GM19395 (cell line): ENCODE data around the gene PCDHGB3.
"Not testable (repeated sequence)": the region's sequence is repeated elsewhere in the genome, so short reads cannot be mapped to it uniquely, and the experiment has no call there.

ENCODE experiments used
- ATAC-seq: cut with Tn5 transposase; IDR thresholded peaks from one replicate; pipeline ENCODE4 v1.9.1; 2021; ENCODE audit warnings: mild to moderate bottlenecking, moderate library complexity; ENCODE audit not compliant: unreplicated experiment

Gene PCDHGB3

DNA sequence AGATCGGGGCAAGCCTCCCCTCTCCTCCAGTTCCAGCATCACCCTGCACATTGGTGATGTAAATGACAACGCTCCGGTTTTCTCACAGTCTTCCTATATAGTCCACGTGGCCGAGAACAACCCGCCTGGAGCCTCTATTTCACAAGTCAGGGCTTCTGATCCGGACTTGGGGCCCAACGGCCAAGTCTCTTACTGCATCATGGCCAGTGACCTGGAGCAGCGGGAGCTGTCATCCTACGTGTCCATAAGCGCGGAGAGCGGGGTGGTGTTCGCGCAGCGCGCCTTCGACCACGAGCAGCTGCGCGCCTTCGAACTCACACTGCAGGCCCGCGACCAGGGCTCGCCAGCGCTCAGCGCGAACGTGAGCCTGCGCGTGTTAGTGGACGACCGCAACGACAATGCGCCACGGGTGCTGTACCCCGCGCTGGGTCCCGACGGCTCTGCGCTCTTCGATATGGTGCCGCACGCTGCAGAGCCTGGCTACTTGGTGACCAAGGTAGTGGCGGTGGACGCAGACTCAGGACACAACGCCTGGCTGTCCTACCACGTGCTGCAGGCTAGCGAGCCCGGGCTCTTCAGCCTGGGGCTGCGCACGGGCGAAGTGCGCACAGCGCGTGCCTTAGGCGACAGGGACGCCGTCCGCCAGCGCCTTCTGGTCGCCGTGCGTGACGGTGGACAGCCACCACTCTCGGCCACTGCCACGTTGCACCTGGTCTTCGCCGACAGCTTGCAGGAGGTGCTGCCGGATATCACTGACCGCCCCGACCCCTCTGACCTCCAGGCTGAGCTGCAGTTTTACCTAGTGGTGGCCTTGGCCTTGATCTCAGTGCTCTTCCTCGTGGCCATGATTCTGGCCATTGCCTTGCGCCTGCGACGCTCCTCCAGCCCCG is 19.4 kb downstream of the PCDHGB3 start:
- ATAC-seq = no peak

DNA sequence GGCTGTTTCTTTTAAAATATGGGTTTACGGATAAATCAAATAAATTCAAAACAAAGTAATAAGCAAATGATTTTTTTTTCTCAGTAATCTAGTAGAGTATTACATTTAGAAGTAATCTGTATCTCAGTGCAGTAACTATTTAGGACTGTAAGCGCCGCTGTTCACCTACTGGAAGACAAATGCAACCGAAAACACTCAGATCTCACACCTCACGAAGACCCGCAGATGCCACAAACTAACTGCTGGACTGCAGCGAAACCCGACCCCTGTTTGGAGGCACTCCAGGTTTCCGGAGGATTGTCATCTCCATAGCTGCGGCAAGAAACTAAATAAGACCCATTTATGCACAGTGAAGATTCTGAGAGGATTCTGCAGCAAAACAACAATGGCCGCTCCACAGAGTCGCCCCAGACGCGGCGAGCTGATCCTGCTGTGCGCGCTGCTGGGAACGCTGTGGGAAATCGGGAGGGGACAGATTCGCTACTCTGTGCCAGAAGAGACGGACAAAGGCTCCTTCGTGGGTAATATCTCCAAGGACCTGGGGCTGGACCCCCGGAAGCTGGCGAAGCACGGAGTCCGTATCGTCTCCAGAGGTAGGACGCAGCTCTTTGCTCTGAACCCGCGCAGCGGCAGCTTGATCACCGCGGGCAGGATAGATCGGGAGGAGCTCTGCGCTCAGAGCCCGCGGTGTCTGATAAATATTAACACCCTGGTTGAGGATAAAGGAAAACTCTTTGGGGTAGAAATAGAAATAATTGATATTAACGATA is 22.6 kb downstream of the PCDHGB3 start, which contains the start of gene PCDHGA8:
PCDHGA8 (plus strand) TSS at position 205 of the 770 bp plus-strand sequence; CDS start at position 386, 181 bp downstream.
- no peak for ATAC-seq

DNA sequence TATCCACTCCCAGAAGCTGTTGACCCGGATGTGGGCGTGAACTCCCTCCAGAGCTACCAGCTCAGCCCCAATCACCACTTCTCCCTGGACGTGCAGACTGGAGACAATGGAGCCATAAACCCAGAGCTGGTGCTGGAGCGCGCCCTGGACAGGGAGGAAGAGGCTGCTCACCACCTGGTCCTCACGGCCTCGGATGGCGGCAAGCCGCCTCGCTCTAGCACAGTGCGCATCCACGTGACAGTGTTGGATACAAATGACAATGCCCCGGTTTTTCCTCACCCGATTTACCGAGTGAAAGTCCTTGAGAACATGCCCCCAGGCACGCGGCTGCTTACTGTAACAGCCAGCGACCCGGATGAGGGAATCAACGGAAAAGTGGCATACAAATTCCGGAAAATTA is 23.2 kb downstream of the PCDHGB3 start:
- ATAC-seq = no peak

DNA sequence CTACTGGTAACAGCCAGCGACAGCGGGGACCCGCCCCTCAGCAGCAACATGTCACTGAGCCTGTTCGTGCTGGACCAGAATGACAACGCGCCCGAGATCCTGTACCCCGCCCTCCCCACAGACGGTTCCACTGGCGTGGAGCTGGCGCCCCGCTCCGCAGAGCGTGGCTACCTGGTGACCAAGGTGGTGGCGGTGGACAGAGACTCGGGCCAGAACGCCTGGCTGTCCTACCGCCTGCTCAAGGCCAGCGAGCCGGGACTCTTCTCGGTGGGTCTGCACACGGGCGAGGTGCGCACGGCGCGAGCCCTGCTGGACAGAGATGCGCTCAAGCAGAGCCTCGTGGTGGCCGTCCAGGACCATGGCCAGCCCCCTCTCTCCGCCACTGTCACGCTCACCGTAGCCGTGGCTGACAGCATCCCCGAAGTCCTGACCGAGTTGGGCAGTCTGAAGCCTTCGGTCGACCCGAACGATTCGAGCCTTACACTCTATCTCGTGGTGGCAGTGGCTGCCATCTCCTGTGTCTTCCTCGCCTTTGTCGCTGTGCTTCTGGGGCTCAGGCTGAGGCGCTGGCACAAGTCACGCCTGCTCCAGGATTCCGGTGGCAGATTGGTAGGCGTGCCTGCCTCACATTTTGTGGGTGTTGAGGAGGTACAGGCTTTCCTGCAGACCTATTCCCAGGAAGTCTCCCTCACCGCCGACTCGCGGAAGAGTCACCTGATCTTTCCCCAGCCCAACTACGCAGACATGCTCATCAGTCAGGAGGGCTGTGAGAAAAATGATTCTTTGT is 24.6 kb downstream of the PCDHGB3 start:
- not testable (repeated sequence) for ATAC-seq

DNA sequence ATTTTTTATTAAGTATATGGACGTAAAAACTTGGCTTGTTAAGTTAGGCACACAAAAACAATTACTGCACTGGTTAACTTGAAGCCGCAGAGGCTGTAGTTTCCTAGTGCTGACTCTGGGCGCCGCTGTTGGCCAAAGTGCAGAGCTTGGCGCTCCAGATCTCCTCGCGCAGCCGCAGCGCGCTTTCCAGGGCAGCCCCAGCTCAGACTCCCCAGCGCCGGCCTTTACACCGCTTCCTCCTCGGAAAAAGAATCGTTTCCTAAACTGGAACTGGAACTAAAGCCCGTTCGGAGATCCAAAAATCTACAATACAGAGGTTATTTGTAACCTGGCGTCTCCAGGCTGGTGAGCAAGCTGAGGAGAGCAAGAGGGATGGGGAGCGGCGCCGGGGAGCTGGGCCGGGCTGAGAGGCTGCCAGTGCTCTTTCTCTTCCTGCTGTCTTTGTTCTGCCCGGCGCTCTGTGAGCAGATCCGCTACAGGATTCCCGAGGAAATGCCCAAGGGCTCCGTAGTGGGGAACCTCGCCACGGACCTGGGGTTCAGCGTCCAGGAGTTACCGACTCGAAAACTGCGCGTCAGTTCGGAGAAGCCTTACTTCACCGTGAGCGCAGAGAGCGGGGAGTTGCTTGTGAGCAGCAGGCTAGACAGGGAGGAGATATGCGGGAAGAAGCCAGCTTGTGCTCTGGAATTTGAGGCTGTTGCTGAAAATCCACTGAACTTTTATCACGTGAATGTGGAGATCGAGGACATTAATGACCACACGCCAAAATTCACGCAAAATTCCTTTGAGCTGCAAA is 27.9 kb downstream of the PCDHGB3 start, which contains the start of gene PCDHGB5:
PCDHGB5 (plus strand) TSS at position 192 of the 796 bp plus-strand sequence; CDS start at position 373, 181 bp downstream.
- peak; percentile 99 for ATAC-seq

DNA sequence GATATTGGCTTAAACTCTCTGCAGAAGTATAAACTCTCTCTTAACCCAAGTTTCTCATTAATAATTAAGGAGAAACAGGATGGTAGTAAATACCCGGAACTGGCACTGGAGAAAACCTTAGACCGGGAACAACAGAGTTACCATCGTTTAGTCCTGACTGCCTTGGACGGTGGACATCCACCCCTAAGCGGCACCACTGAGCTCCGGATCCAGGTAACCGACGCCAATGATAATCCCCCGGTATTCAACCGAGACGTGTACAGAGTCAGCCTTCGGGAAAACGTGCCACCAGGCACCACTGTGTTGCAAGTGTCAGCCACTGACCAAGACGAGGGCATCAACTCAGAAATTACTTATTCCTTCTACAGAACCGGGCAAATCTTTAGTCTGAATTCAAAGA is 28.6 kb downstream of the PCDHGB3 start:
- no peak for ATAC-seq

DNA sequence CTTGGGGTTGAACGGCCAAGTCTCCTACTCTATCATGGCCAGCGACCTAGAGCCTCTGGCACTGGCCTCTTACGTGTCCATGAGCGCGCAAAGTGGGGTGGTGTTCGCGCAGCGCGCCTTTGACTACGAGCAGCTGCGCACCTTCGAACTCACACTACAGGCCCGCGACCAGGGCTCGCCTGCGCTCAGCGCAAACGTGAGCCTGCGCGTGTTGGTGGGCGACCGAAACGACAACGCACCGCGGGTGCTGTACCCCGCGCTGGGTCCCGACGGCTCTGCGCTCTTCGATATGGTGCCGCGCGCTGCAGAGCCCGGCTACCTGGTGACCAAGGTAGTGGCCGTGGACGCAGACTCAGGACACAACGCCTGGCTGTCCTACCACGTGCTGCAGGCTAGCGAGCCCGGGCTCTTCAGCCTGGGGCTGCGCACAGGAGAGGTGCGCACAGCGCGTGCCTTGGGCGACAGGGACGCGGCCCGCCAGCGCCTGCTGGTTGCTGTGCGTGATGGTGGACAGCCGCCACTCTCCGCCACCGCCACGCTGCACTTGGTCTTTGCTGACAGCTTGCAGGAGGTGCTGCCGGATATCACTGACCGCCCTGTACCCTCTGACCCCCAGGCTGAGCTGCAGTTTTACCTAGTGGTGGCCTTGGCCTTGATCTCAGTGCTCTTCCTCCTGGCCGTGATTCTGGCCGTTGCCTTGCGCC is 29.7 kb downstream of the PCDHGB3 start:
- ATAC-seq = no peak

DNA sequence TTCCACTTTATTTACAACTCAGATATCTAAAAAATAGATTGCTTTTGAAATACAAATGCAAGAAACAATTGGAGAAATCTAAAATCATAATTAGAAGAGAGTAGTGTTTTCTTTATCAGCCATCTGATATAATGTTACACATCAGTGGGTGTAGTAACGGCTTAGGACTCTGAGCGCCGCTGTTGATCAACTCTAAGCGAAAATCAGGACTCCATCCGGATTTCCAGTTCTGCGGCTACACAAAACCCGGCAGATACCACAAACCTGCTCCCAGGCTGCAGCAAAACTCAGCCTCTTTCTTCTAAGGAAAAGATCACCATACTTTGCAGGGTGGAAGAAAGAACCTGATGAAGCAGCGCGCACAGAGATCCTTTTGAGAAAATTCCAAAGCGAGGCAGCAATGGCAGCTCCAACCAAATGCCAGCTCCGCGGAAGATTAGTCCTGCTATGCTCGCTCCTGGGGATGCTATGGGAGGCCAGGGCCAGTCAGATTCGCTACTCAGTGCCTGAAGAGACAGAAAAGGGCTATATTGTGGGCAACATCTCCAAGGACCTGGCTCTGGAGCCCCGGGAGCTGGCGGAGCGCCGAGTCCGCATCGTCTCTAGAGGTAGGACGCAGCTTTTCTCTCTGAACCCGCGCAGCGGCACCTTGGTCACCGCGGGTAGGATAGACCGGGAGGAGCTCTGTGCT is 32.7 kb downstream of the PCDHGB3 start, which contains the start of gene PCDHGA9:
PCDHGA9 (plus strand) TSS at position 226 of the 691 bp plus-strand sequence; CDS start at position 401, 175 bp downstream.
- ATAC-seq = no peak

DNA sequence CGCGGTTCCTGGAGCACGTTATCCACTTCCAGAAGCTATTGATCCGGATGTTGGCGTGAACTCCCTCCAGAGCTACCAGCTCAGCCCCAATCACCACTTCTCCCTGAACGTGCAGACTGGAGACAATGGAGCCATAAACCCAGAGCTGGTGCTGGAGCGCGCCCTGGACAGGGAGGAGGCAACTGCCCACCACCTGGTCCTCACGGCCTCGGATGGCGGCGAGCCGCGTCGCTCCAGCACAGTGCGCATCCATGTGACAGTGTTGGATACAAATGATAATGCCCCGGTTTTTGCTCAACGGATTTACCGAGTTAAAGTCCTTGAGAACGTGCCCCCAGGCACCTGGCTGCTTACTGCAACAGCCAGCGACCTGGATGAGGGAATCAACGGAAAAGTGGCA is 33.3 kb downstream of the PCDHGB3 start:
- no peak for ATAC-seq

DNA sequence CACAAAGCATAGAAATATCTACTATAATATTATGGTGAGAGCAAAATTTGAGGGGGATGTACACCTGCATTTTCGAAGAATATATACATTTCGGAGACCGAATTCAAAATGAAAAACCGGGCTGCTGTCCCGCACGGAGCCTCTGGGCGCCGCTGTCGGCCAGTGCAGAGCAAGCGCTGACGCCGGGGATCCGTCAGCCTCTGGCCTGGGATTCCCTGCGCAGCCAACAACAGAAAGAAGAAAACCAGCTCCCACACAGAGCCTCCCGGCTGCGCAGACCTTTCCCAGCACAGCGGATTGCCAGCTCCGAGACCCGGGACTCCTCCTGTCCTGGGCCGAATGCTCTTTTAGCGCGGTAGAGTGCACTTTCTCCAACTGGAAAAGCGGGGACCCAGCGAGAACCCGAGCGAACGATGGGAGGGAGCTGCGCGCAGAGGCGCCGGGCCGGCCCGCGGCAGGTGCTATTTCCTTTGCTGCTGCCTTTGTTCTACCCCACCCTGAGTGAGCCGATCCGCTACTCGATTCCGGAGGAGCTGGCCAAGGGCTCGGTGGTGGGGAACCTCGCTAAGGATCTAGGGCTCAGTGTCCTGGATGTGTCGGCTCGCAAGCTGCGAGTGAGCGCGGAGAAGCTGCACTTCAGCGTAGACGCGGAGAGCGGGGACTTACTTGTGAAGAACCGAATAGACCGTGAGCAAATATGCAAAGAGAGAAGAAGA is 37.9 kb downstream of the PCDHGB3 start, which contains the start of gene PCDHGB6:
PCDHGB6 (plus strand) TSS at position 232 of the 716 bp plus-strand sequence; CDS start at position 414, 182 bp downstream.
- peak; percentile 64 for ATAC-seq

DNA sequence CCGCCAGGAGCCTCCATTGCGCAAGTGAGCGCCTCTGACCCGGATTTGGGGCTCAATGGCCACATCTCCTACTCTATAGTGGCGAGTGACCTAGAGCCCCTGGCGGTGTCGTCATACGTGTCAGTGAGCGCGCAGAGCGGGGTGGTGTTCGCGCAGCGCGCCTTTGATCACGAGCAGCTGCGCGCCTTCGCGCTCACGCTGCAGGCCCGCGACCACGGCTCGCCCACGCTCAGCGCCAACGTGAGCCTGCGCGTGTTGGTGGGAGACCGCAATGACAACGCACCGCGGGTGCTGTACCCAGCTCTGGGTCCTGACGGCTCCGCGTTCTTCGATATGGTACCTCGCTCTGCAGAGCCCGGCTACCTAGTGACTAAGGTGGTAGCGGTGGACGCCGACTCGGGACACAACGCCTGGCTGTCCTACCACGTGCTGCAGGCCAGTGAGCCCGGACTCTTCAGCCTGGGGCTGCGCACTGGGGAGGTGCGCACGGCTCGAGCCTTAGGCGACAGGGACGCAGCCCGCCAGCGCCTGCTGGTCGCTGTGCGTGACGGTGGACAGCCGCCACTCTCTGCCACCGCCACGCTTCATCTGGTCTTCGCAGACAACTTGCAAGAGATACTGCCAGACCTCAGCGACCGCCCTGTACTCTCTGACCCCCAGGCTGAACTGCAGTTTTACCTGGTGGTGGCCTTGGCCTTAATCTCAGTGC is 39.7 kb downstream of the PCDHGB3 start:
- no peak for ATAC-seq

DNA sequence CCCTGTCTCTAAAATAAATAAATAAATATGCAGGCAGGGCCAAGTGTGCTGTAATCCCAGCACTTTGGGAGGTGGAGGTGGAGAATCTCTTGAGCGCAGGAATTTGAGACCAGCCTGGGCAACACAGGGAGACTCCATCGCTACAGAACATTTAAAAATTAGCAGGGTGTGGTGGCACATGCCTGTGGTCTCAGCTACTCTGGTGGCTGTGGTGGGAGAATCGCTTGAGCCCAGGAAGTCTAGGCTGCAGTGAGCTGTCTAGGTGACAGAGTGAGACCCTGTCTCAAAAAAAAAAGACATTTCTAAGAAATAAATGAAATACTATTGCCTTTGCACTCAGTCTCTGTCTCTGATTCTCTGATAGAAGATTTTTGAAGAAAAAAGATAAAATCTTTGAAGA is 41.5 kb downstream of the PCDHGB3 start:
- ATAC-seq = no peak

DNA sequence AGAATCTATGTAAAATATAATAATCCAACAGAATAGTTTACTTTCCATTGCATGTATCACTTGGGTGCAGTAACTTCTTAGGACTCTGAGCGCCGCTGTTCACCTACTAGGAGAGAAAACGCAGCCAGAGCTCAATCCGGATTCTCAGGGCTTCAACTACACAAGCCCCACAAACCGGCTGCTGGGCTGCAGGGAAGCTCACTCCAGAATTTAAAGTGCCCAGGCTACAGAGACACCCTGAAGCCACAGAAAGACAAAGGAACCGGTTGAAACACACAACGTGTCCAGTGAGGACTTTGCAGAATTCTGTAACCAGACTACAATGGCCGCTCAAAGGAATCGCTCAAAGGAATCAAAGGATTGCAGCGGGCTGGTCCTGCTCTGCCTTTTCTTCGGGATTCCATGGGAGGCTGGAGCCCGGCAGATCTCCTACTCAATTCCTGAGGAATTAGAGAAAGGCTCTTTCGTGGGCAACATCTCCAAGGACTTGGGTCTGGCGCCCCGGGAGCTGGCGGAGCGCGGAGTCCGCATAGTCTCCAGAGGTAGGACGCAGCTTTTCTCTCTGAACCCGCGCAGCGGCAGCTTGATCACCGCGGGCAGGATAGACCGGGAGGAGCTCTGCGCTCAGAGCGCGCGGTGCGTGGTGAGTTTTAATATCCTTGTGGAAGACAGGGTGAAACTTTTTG is 43.0 kb downstream of the PCDHGB3 start, which contains the start of gene PCDHGA10:
PCDHGA10 (plus strand) TSS at position 134 of the 686 bp plus-strand sequence; CDS start at position 323, 189 bp downstream.
- peak; percentile 81 for ATAC-seq

DNA sequence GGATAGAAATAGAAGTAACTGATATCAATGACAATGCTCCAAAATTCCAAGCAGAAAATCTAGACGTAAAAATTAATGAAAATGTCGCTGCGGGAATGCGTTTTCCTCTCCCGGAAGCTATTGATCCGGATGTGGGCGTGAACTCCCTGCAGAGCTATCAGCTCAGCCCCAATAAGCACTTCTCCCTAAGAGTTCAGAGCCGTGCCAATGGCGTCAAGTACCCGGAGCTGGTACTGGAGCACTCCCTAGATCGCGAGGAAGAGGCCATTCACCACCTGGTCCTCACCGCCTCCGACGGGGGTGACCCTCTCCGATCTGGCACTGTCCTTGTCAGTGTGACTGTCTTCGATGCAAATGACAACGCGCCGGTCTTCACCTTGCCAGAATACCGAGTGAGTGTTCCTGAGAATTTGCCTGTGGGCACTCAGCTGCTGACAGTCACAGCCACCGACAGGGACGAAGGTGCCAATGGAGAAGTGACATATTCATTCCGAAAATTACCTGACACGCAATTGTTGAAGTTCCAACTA is 43.6 kb downstream of the PCDHGB3 start:
- no peak for ATAC-seq

DNA sequence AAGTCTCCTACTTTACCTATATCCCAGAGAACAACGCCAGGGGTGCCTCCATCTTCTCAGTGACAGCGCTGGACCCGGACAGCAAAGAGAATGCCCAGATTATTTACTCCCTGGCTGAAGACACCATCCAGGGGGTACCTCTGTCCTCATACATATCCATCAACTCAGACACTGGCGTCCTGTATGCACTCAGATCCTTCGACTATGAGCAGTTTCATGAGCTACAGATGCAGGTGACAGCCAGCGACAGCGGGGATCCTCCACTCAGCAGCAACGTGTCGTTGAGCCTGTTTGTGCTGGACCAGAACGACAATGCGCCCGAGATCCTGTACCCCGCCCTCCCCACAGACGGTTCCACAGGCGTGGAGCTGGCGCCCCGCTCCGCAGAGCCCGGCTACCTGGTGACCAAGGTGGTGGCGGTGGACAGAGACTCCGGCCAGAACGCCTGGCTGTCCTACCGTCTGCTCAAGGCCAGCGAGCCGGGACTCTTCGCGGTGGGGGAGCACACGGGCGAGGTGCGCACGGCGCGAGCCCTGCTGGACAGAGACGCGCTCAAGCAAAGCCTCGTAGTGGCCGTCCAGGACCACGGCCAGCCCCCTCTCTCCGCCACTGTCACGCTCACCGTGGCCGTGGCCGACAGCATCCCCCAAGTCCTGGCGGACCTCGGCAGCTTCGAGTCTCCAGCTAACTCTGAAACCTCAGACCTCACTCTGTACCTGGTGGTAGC is 44.7 kb downstream of the PCDHGB3 start:
- ATAC-seq = not testable (repeated sequence)

DNA sequence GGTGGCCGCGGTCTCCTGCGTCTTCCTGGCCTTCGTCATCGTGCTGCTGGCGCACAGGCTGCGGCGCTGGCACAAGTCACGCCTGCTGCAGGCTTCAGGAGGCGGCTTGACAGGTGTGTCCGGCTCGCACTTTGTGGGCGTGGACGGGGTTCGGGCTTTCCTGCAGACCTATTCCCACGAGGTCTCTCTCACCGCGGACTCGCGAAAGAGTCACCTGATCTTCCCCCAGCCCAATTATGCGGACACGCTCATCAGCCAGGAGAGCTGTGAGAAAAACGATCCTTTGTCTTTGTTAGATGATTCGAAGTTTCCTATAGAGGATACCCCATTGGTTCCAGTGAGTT is 45.2 kb downstream of the PCDHGB3 start:
- not testable (repeated sequence) for ATAC-seq
